HG03575 (cell line): ENCODE results near the gene SYCE3.
"Not testable (repeated sequence)": the region's sequence is repeated elsewhere in the genome, so short reads cannot be mapped to it uniquely, and the experiment has no call there.

Source experiments
- ATAC-seq: cut with Tn5 transposase; IDR thresholded peaks from one replicate; pipeline ENCODE4 v1.9.1; 2021; ENCODE audit not compliant: unreplicated experiment, insufficient number of reproducible peaks, low FRiP score; ENCODE audit errors: extremely low read depth

The SYCE3 gene, protein sequence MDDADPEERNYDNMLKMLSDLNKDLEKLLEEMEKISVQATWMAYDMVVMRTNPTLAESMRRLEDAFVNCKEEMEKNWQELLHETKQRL

GRCh38 chr22:50562523-50563412, at the start of gene SYCE3:
TSS of gene SYCE3 (minus strand) at chr22:50562919. CDS start at chr22:50556405, 6,514 bp downstream.
- ATAC-seq = no peak

DNA sequence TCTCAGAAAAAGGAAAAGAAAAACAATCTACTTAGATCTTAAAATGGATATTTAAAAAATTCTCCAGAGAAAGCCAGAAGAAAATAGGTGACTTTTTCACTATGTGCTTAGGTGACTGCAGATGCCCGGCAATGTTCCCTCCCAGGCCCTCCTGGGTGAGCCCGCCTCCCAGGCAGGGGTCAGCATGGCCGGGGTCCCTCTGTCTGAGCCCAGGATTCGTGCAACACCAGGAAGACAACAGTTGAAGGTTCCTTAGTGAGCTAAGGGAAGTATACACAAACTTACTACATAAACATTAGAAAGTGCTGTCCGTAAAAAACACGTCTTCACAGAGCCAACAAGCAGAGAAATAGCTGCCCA, 49.4 kb upstream of the SYCE3 start:
- no peak for ATAC-seq

DNA sequence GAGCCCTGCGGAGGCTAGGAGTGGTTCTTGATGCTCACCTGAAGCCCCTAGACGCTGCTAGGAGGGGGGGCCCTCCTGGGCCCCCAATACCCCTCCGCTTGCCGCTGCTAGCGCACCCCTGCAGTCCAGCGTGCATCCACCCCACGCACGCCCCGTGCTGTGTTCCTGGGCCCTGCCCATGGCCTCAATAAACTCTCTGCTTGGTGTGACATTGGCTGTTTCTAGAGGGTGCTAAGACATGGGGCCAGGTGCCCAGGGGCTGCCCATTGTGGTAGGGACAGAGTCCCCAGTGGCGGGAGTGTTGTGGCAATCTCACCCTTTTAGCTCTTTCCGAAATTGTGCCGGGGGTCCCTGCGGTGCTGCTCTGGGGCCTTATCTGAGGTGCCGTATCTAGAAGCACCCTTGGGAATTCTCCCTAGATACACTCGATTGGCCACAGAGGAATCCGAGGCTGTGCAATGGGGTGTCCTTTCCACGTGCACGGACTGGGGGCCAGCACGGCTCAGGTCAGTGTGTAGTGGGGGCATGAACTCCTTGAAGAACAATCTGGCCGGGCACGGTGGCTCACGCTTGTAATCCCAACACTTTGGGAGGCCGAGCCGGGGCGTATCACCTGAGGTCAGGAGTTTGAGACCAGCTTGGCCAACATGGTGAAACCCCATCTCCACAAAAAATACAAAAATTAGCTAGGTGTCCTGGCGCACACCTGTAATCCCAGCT, 48.8 kb upstream of the SYCE3 start:
- no peak for ATAC-seq

DNA sequence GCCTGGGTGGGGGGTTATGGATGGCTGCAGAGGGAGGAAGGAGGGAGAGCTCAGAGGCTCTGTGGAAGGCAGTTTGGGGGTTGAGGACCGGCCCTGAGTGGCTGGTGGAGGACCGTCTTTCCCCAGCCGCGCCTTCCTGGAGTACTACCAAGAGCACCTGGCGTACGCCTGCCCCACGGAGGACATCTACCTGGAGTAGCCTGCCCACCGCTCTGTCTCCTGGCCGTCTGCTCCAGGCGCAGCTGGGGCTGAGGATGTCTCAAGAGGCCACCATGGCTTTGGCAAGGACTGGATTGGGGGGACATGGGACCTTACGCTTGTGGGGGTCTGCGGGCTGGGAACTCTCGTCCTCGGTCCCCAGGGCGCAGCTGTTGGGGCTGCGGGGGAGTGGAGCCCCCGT, 47.9 kb upstream of the SYCE3 start:
- no peak for ATAC-seq

GRCh38 chr22:50610041-50610451, 47.3 kb upstream of the SYCE3 start:
- no peak for ATAC-seq

DNA sequence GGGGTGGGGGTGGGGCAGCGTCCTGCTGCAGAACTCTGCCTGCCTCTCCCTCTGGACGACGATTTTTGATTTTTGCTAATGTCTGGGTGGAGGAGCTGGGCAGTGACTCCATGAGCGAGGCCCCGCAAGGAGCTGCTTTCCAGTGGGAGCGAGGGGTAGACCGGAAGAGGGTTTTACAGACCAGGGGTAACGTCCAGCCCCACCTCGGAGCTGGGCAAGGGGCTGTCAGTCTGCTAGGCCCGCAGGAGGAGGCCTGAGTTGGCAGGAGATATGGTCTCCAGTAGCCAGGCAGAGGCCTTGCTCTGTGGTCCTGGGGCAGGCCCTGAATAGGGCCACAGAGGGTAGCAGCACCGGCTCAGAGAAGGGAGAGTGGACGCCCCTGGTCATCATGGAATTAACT, 46.9 kb upstream of the SYCE3 start:
- no peak for ATAC-seq

DNA sequence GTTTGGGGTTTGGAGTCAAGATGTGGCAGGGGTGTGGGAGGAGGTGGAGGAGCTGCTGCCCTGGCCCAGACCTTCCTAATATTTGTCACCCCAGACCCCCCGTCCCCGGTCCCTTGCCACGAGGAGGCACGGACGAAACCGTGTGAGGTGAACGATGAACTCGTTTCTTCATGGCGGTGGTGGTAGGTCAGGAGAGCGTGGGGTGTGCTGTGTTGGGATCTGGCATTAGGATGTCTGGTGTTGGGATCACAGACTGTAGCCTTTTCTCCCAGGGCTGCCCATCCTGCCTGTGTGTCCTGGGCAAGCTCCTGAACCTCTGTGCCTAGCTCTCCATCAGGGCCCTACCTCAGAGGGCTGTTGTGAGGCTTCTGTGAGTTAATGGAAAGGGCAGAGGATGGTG, 46.3 kb upstream of the SYCE3 start:
- ATAC-seq = no peak

DNA sequence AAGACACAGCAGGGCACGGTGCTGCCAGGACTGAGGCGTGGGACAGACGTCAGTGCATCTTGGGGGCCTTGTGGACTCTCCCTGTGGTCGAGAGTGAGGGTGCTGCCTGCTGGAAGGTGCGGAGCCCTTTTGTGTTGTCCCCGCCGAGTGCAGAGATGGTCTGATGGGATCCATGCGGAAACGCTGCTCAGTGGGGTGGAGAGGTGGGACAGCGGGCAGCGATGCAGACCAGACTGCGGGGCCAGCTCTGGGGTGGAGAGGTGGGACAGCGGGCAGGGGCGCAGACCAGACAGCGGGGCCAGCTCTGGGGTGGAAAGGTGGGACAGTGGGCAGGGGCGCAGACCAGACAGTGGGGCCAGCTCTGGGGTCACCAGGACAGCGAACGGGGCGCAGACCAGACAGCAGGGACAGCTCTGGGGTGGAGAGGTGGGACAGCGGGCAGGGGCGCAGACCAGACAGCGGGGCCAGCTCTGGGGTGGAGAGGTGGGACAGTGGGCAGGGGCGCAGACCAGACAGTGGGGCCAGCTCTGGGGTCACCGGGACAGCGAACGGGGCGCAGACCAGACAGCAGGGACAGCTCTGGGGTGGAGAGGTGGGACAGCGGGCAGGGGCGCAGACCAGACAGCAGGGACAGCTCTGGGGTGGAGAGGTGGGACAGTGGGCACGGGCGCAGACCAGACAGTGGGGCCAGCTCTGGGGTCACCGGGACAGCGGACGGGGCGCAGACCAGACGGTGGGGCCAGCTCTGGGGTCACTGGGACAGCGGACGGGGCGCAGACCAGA, 45.5 kb upstream of the SYCE3 start:
- not testable (repeated sequence) for ATAC-seq

GRCh38 chr22:50607659-50608020, 44.9 kb upstream of the SYCE3 start:
- ATAC-seq = no peak

DNA sequence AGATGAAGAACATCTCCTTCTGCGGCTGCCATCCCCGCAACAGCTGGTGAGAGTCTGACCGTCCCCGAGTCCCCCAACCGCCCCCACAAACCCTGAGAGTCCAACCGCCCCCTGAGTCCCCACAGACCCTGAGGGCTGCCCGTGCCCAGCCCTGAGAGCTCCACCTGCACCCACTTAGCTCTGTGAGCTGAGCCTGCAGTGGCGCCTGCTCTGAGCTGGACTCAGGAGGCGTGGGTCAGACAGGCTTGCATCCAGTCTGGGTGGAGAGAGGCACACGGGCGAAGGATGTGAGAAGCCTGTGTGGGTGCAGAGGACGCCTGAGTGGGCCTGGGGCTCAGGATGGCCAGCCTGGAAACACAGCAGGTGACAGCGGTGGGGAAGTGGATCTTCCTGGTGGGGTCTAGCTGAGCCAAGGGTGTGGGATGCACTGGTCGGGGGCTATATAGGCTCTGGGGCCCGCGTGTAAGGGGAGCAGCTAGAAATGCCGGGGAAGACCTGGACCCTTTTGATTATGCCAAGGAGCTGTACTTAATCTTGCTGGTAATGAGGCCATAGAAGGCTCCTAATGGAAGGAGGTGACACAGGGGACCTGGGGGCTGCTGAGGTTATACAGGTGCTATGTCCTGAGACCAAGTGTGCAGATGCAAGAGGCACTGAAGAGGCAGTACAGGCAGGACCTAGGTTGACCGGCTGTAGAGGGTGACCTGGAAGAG, 44.4 kb upstream of the SYCE3 start:
- no peak for ATAC-seq

GRCh38 chr22:50606165-50606945, 43.6 kb upstream of the SYCE3 start:
- ATAC-seq = no peak

GRCh38 chr22:50605613-50606074, 42.9 kb upstream of the SYCE3 start:
- no peak for ATAC-seq

DNA sequence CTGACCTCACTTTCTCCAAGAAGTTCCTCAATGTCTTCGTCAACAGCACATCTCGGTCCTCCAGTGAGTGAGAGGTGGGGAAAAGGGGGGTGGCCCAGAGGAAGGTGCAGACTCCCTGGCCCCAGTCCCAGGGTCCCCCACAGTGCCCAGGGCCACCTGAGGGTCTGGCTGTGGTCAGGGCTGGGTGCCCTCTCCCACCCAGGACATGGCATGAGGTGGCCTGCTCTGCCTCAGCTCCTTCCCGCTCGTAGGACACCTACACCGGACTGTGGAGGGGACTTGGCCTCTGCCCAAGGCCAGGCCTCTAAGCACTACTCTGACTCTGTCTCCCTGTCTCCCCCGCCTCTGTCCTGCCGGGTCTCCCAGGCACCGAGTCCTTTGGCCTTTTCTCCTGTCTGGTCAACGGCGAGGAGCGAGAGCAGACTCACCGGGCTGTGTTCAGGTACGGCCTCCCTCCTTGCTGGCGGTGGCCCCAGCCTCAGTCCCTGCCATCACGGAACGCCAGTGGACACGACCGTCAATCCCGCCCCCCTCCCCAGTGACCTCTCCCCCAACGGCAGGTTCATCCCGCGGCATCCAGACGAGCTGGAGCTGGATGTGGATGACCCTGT, 42.4 kb upstream of the SYCE3 start:
- ATAC-seq = no peak

- ATAC-seq = no peak
These were observed 41.7 kb upstream of the SYCE3 start for GRCh38 chr22:50604256-50605001.

- ATAC-seq = no peak
These were observed 41.0 kb upstream of the SYCE3 start for GRCh38 chr22:50603511-50604255.

DNA sequence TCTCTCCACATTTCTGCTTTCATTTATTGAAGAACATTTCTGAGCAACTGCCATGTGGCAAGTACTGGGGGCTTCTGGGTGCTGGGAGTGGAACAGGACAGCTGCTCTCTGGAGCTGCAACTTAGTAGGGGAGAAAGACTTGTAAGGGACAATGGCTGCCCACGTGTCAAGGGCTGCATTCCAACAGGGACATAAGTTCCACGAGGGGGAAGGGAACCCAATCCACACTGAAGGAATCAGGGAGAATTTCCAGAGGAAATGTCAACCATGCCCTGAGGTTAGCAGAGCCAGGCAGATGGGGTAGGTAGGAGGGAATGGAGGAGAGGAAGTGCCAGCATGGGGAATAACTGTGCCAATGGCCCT, 39.6 kb upstream of the SYCE3 start:
- no peak for ATAC-seq
